Testis (tissue), 3 donors: ENCODE measurements around the gene MAGEB18. TPM values are rescaled to one million over a fixed set of nuclear protein-coding genes. Genes with fewer than 3 reads are reported as not detected.

Experiments used
- polyA plus RNA-seq: library from polyadenylated mRNA; stranded (reverse); fragments of 350-450 nt; fragmentation: Illumina TruSeq; extraction: RNeasy Lipid Tissue Mini Kit (QIAGEN cat#74804); gene quantifications from one replicate; pipeline ENCODE4 v1.2.3, GENCODE V29; 2014; ENCODE audit warnings: low read depth, low replicate concordance; ENCODE audit not compliant: insufficient read depth
- total RNA-seq, 2 donors: library from RNA; depleted of rRNA; stranded (reverse); fragments of >200 nt; gene quantifications; one replicate each; pipeline ENCODE4 v1.2.3, GENCODE V29; 2016

The MAGEB18 gene
- total and polyA plus RNA-seq, 3 donors from 2014 or later, result 0.39 to 1.8 (median 0.81) TPM

Other genes with a start within 250 kb of the MAGEB18 start
- gene MAGEB6B, start 22.3 kb downstream of the MAGEB18 start, total RNA-seq, result under 1 TPM; 0.79 to 0.81 TPM
- 0.55 TPM for gene MAGEB6B, start 22.3 kb downstream of the MAGEB18 start, polyA plus RNA-seq
- 1 to 10 TPM; 5.3 to 5.6 TPM for gene MAGEB6, start 54.1 kb downstream of the MAGEB18 start, total RNA-seq
- gene MAGEB6, start 54.1 kb downstream of the MAGEB18 start, polyA plus RNA-seq, result 5.1 TPM
- under 1 TPM in 1 of 2 donors, not detected in 1; 0.47 TPM for gene MAGEB5, start 77.8 kb downstream of the MAGEB18 start, total RNA-seq
- 1.2 TPM for gene MAGEB5, start 77.8 kb downstream of the MAGEB18 start, polyA plus RNA-seq